Esophagus muscularis mucosa (tissue), 4 donors: ENCODE data around the gene TMEM217. TPM values are rescaled to one million over a fixed set of nuclear protein-coding genes. Genes with fewer than 3 reads are reported as not detected.

Experiments used
- DNase-seq: peaks from one replicate; pipeline ENCODE4 v3.0.0-alpha.2; 2017; ENCODE audit errors: extremely low spot score
- H3K27ac ChIP-seq, 4 donors: fragments of 200-600 bp; sonication (generic); replicated peaks in 1 of 4; 1 replicate in 3 of 4; 2 replicates in 1 of 4; pipeline ENCODE4 v1.5.1; 2016 to 2019; ENCODE audit warnings: mild to moderate bottlenecking in 1 of 4
- H3K27me3 ChIP-seq, 4 donors: fragments of 200-600 bp; sonication (generic); one replicate each; pipeline versions ENCODE4 v1.5.1 to v1.6.0; 2016 to 2019
- H3K36me3 ChIP-seq, 4 donors: fragments of 200-600 bp; sonication (generic); one replicate each; pipeline ENCODE4 v1.5.1; 2016 to 2019
- H3K4me1 ChIP-seq, 4 donors: fragments of 200-600 bp; sonication (generic); one replicate each; pipeline ENCODE4 v1.5.1; 2016 to 2019
- H3K4me3 ChIP-seq, 4 donors: fragments of 200-600 bp; sonication (generic); 1 replicate in 2 of 4; 2 replicates in 2 of 4; pipeline ENCODE4 v1.5.1; 2016 to 2019; ENCODE audit warnings: mild to moderate bottlenecking in 4 of 4, moderate library complexity in 1 of 4
- H3K9me3 ChIP-seq, 4 donors: fragments of 200-600 bp; sonication (generic); 1 replicate in 3 of 4; 2 replicates in 1 of 4; pipeline ENCODE4 v1.5.1; 2016 to 2019
- EP300 ChIP-seq: sonication (generic); formaldehyde crosslinking; IDR thresholded peaks from one replicate; pipeline ENCODE4 v1.6.1; 2017; ENCODE audit warnings: antibody characterized with exemption
- POLR2A ChIP-seq: fragments of 450-650 bp; IDR thresholded peaks from one replicate; pipeline ENCODE4 v1.6.1; 2017; ENCODE audit warnings: antibody characterized with exemption, moderate library complexity, mild to moderate bottlenecking, low read depth
- POLR2AphosphoS5 ChIP-seq, 2 donors: sonication (generic); formaldehyde crosslinking; IDR thresholded peaks; one replicate each; pipeline ENCODE4 v1.6.1; 2017; ENCODE audit warnings: antibody characterized with exemption in 2 of 2
- WGBS: methylation state at CpG from one replicate; pipeline ENCODE4 v1.1.5; 2018; 5-methylcytosine and 5-hydroxymethylcytosine counted together
- intact Hi-C: fragments of 100-400 bp; cut with DNase I; formaldehyde crosslinking; loops from one replicate; pipeline ENCODE4 v1.15.1; 2023
- total RNA-seq, 4 donors: library from RNA; depleted of rRNA; stranded (reverse); fragments of >200 nt; gene quantifications; one replicate each; pipeline versions ENCODE4 v1.1.0 to v1.2.1, GENCODE V29; 2016
- TF ChIP-seq, protein P1 (sequence below), 3 experiments: fragments of 200-600 bp in 2 of 3; fragments of 450-650 bp in 1 of 3; sonication (generic) in 2 of 3; IDR thresholded peaks; one replicate each; pipeline ENCODE4 v1.5.1; 2017 to 2019; ENCODE audit warnings: antibody characterized with exemption in 3 of 3, mild to moderate bottlenecking in 2 of 3, moderate library complexity in 1 of 3

Gene TMEM217
- total RNA-seq, 4 donors from 2014 or later: 0.26 to 0.99 (median 0.57) TPM; not detected in 1

DNA sequence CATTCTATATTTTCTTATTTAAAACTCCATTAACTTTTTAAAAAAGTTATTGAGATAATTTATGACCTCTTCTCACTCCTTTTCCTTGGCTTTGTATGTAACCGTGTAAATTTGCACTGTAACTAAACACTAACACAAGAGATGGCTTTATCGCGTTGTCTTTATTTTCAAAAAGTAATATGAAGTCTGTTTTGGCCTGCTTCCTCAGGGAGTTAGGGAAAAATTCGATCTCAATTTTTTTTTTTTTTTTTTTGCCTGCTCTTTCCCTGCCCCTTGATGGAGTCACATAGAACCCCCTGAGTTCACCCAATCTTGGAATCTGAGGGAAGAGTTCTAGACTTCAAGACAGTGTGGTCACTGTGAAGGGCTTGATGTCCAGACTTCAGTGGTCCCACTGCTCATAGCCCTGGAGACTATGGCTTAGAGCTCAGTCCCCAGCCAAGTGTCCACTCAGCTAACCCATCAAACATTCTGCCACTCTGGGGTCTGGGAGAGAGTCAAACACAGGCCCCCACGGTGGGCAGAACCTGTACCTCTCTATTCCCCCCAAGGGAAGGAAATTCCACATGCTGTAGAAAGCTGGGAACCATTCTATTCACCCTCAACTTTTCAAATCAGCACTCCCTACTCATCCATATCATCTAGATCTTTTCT is 16.0 kb downstream of the TMEM217 start:
- Histone ChIP-seq H3K9me3 (no peaks in the 10 kb centered on the region), H3K4me3 (no peak overlapping the region), H3K27ac (peak overlapping the region; percentile 74 to 81 (median 76)), H3K27me3 (no peaks in the 10 kb centered on the region), H3K4me1 (peaks cover 44 to 76% (median 66%) of the 10 kb centered on the region in 4 donors), H3K36me3 (no peaks in the 10 kb centered on the region)
- TF ChIP-seq, protein P1, sequence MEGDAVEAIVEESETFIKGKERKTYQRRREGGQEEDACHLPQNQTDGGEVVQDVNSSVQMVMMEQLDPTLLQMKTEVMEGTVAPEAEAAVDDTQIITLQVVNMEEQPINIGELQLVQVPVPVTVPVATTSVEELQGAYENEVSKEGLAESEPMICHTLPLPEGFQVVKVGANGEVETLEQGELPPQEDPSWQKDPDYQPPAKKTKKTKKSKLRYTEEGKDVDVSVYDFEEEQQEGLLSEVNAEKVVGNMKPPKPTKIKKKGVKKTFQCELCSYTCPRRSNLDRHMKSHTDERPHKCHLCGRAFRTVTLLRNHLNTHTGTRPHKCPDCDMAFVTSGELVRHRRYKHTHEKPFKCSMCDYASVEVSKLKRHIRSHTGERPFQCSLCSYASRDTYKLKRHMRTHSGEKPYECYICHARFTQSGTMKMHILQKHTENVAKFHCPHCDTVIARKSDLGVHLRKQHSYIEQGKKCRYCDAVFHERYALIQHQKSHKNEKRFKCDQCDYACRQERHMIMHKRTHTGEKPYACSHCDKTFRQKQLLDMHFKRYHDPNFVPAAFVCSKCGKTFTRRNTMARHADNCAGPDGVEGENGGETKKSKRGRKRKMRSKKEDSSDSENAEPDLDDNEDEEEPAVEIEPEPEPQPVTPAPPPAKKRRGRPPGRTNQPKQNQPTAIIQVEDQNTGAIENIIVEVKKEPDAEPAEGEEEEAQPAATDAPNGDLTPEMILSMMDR (IDR thresholded peaks at IDR 0.05): no peak
- no peak for TF ChIP-seq POLR2A
- TF ChIP-seq POLR2AphosphoS5 (IDR thresholded peaks at IDR 0.05): no peak
- TF ChIP-seq EP300: no peak
- intact Hi-C loops: no loop called here
- no peak for DNase-seq
- WGBS: 73% methylated on average over 5 of the region's 5 CpGs

DNA sequence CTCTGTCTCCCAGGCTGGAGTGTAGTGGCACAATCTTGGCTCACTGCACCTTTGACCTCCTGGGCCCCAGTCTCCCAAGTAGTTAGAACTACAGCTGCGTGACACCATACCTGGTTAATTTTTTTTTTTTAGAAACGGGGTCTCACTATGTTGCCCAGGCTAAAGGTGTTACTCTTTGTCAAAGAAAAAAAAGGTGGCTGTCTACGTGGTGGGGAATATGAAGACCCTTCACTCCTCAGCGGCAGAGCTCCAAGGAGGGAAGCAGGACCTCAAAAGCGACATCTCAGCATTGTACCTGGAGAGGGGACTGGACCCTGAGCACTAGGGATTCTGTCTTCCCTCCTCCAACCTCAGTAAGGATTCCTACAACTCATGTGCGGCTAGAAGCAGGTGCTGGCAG is 16.8 kb downstream of the TMEM217 start:
- Histone ChIP-seq H3K36me3 (no peaks in the 10 kb centered on the region), H3K27me3 (no peaks in the 10 kb centered on the region), H3K9me3 (no peaks in the 10 kb centered on the region), H3K27ac (peak overlapping the region; percentile 74 to 81 (median 76)), H3K4me1 (peaks cover 44 to 76% (median 66%) of the 10 kb centered on the region in 4 donors), H3K4me3 (no peak overlapping the region)
- TF ChIP-seq POLR2AphosphoS5 (IDR thresholded peaks at IDR 0.05): no peak
- intact Hi-C loops: no loop called here
- no peak for DNase-seq
- 95% methylated on average over 6 of the region's 6 CpGs for WGBS

DNA sequence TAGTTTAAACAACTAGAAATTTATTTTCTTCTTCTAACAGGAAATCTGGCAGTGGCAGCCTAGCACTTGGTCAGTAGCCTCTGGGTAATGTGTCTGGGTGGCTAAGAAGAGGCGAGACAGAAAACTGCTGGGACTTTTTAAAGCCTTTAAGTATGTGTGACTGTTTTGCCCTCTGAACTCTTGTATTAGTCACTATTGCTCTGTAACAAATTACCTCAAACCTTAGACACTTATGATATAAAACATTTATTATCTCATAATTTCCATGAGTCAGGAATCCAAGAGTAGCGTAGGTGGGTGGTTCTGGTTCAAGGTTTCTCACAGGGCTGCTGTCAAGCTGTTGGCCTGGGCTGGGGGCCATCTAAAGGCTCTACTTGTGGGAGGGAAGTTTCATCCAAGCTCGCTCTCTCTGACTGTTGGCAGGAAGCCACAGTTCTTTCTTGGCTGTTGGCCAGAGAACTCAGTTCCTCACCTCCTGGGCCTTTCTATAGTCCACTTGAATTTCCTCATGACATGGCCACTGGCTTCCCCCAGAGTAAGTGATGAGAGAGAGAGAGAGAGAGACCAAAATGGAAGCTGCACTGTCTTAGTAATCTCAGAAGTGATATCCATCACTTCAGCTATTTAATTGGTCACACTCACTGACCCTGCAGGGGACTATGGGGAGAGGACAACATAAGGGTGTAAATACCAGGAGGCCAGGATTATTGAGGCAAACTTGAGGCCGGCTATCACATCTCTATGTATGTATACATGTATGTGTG is 17.8 kb downstream of the TMEM217 start:
- H3K4me3 ChIP-seq: no peak overlapping the region
- intact Hi-C loops: no loop called here
- peaks cover 40 to 66% (median 58%) of the 10 kb centered on the region in 4 donors for H3K4me1 ChIP-seq
- TF ChIP-seq EP300 (no peak), POLR2AphosphoS5 (IDR thresholded peaks at IDR 0.05) (peak; percentile 66 to 71)
- TF ChIP-seq, protein P1 (IDR thresholded peaks at IDR 0.05): no peak
- no peaks in the 10 kb centered on the region for H3K36me3 ChIP-seq
- DNase-seq: peak; percentile 97
- H3K27ac ChIP-seq: peak overlapping the region; percentile 69 to 81 (median 74)
- WGBS: 23% methylated on average over 4 of the region's 4 CpGs
- no peaks in the 10 kb centered on the region for H3K27me3 ChIP-seq
- no peaks in the 10 kb centered on the region for H3K9me3 ChIP-seq

DNA sequence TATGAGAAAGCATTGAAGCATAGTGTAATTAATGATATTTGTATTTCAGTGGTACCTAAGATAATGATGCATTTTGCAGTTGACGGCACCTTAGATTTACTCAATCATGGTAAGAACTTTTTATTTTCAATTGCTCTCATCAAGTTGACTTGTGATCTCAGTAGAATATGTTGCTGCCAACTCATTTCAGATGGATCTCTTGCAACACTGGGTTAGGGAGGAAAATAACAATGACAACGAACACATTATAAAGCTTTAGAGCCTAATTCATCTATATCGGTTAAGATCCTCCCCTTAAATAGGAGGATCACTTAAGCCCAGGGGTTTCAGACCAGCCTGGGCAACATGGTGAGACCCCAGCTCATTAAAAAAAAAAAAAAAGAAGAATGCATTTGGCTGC is 18.4 kb downstream of the TMEM217 start:
- WGBS: 69% methylated on average over 3 of the region's 3 CpGs
- Histone ChIP-seq H3K9me3 (no peaks in the 10 kb centered on the region), H3K27me3 (no peaks in the 10 kb centered on the region), H3K4me3 (no peak overlapping the region), H3K4me1 (peaks cover 36 to 60% (median 52%) of the 10 kb centered on the region in 4 donors), H3K27ac (peak overlapping the region; percentile 69 to 81 (median 74)), H3K36me3 (no peaks in the 10 kb centered on the region)
- TF ChIP-seq, protein P1 (IDR thresholded peaks at IDR 0.05): no peak
- TF ChIP-seq EP300: no peak
- TF ChIP-seq POLR2AphosphoS5 (IDR thresholded peaks at IDR 0.05): no peak
- TF ChIP-seq POLR2A: no peak
- intact Hi-C loops: no loop called here
- DNase-seq: no peak

DNA sequence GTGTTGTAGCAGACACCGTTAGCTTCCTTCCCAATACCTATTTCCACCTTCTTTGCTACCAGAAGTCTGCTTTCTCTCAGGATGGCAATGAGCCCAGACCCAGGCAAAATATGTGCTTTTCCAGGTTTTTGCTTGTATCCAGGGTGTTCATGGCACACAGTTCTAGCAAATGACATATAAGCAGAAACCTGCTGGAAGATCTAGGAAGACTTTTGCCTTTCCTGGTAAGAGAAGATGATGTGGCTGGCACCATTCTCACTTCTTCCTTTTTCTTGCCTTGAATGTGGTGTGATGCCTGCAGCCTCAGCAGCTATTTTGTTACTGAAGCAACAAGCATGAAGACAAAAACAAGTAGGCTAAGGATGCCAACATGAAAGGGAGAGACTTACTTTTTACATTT is 19.6 kb downstream of the TMEM217 start:
- H3K27me3 ChIP-seq: no peaks in the 10 kb centered on the region
- no peaks in the 10 kb centered on the region for H3K36me3 ChIP-seq
- WGBS: 31% methylated on average over 1 of the region's 1 CpG
- H3K27ac ChIP-seq: peak overlapping the region in 1 of 4 donors; percentile 56
- H3K4me1 ChIP-seq: peaks cover 25 to 48% (median 41%) of the 10 kb centered on the region in 4 donors
- no peak for DNase-seq
- intact Hi-C loops: no loop called here
- no peaks in the 10 kb centered on the region for H3K9me3 ChIP-seq
- H3K4me3 ChIP-seq: no peak overlapping the region
- no peak for TF ChIP-seq EP300
- TF ChIP-seq, protein P1 (IDR thresholded peaks at IDR 0.05): no peak
- TF ChIP-seq POLR2A: no peak
